Stimulated activated CD8-positive, alpha-beta memory T cell treated with anti-CD3 and anti-CD28 coated beads, Interleukin-7, amount 100 ng/mL, for 4 hours (primary cell): Measurements from ENCODE around the gene NPLOC4.
A peak's percentile ranks its signal among the peaks of the same experiment; 100 is the strongest.
"Not testable (repeated sequence)": the region's sequence is repeated elsewhere in the genome, so short reads cannot be mapped to it uniquely, and the experiment has no call there.

Experiments
- DNase-seq, 2 donors: peaks; one replicate each; pipeline ENCODE4 v3.0.0-alpha.2; 2020; ENCODE audit warnings: low read depth in 2 of 2

The NPLOC4 gene

GRCh38 chr17:81635431-81635830, 1.5 kb downstream of the NPLOC4 start:
- DNase-seq, result no peak

- DNase-seq, result no peak
Observed at GRCh38 chr17:81631482-81631881, 5.4 kb downstream of the NPLOC4 start.

- no peak for DNase-seq
Observed at GRCh38 chr17:81630274-81630673, 6.6 kb downstream of the NPLOC4 start.

GRCh38 chr17:81621494-81622130, 15.3 kb downstream of the NPLOC4 start:
- DNase-seq, result no peak

GRCh38 chr17:81618307-81618706, 18.6 kb downstream of the NPLOC4 start:
- not testable (repeated sequence) for DNase-seq

GRCh38 chr17:81616877-81617276, 20.0 kb downstream of the NPLOC4 start:
- DNase-seq, result no peak

GRCh38 chr17:81615401-81615930, 21.4 kb downstream of the NPLOC4 start:
- no peak for DNase-seq

GRCh38 chr17:81612172-81612970, 24.5 kb downstream of the NPLOC4 start:
- DNase-seq, result no peak

GRCh38 chr17:81609541-81610311, 27.2 kb downstream of the NPLOC4 start:
- no peak for DNase-seq

- DNase-seq, result no peak
Observed at GRCh38 chr17:81608605-81609004, 28.3 kb downstream of the NPLOC4 start.

- no peak for DNase-seq
Observed at GRCh38 chr17:81608082-81608481, 28.8 kb downstream of the NPLOC4 start.

GRCh38 chr17:81607431-81607830, 29.5 kb downstream of the NPLOC4 start:
- DNase-seq, result no peak

GRCh38 chr17:81603846-81604610, 32.9 kb downstream of the NPLOC4 start:
- DNase-seq, result no peak

- DNase-seq, result peak; percentile 7 to 21
Observed at GRCh38 chr17:81601525-81602120, 35.3 kb downstream of the NPLOC4 start.

- DNase-seq, result no peak
Observed at GRCh38 chr17:81599719-81600486, 37.0 kb downstream of the NPLOC4 start.

GRCh38 chr17:81593105-81593871, 43.6 kb downstream of the NPLOC4 start:
- DNase-seq, result no peak

GRCh38 chr17:81591971-81592370, 44.9 kb downstream of the NPLOC4 start:
- DNase-seq, result no peak

- no peak for DNase-seq
Observed at GRCh38 chr17:81590121-81590520, 46.8 kb downstream of the NPLOC4 start.

- DNase-seq, result no peak
Observed at GRCh38 chr17:81589612-81590011, 47.3 kb downstream of the NPLOC4 start.

GRCh38 chr17:81586096-81586495, 50.8 kb downstream of the NPLOC4 start:
- no peak for DNase-seq
